GM18519 (cell line): Measurements from ENCODE around the gene ADGRG7.

ENCODE experiments used
- ATAC-seq: cut with Tn5 transposase; IDR thresholded peaks from one replicate; pipeline ENCODE4 v1.9.1; 2021; ENCODE audit warnings: mild to moderate bottlenecking, moderate library complexity; ENCODE audit not compliant: unreplicated experiment, low FRiP score

Gene ADGRG7

GRCh38 chr3:100600181-100601042 lies 9.0 kb upstream of the ADGRG7 start:
- ATAC-seq: no peak

GRCh38 chr3:100602506-100603444 lies 6.6 kb upstream of the ADGRG7 start:
- peak; percentile 28 for ATAC-seq

- peak; percentile 20 for ATAC-seq
Observed at GRCh38 chr3:100603469-100603868, 5.9 kb upstream of the ADGRG7 start.

- no peak for ATAC-seq
Observed at GRCh38 chr3:100605358-100605757, 4.0 kb upstream of the ADGRG7 start.

GRCh38 chr3:100606894-100607512 lies 2.4 kb upstream of the ADGRG7 start:
- peak; percentile 72 for ATAC-seq

GRCh38 chr3:100609963-100610362 lies 562 bp downstream of the ADGRG7 start:
- no peak for ATAC-seq

- no peak for ATAC-seq
Observed at GRCh38 chr3:100611221-100611620, 1.8 kb downstream of the ADGRG7 start.

GRCh38 chr3:100613721-100614390 lies 4.5 kb downstream of the ADGRG7 start:
- ATAC-seq: no peak

GRCh38 chr3:100614941-100615340 lies 5.5 kb downstream of the ADGRG7 start:
- ATAC-seq: no peak

- ATAC-seq: no peak
Observed at GRCh38 chr3:100615684-100616083, 6.3 kb downstream of the ADGRG7 start.

GRCh38 chr3:100621251-100621650 lies 11.8 kb downstream of the ADGRG7 start:
- ATAC-seq: no peak

- no peak for ATAC-seq
Observed at GRCh38 chr3:100627491-100627890, 18.1 kb downstream of the ADGRG7 start.

GRCh38 chr3:100629421-100630127 lies 20.2 kb downstream of the ADGRG7 start:
- no peak for ATAC-seq

GRCh38 chr3:100630664-100631063 lies 21.3 kb downstream of the ADGRG7 start:
- ATAC-seq: no peak

GRCh38 chr3:100631236-100631635 lies 21.8 kb downstream of the ADGRG7 start:
- ATAC-seq: no peak

- no peak for ATAC-seq
Observed at GRCh38 chr3:100634493-100635272, 25.3 kb downstream of the ADGRG7 start.

GRCh38 chr3:100635273-100635701 lies 25.9 kb downstream of the ADGRG7 start:
- ATAC-seq: no peak

- no peak for ATAC-seq
Observed at GRCh38 chr3:100637197-100637631, 27.8 kb downstream of the ADGRG7 start.

- no peak for ATAC-seq
Observed at GRCh38 chr3:100640633-100641032, 31.2 kb downstream of the ADGRG7 start.
